Measurements from ENCODE around the gene ISY1.

- TF ChIP-seq CTCF (IDR thresholded peaks at IDR 0.05): no peak
- TF ChIP-seq POLR2A (IDR thresholded peaks at IDR 0.05): no peak
- TF ChIP-seq EP300 (IDR thresholded peaks at IDR 0.05; ENCODE audit: low read depth): no peak
Observed at GRCh38 chr3:129173206-129173605, 12.3 kb upstream of the ISY1 start.
